Progenitor cell of endocrine pancreas (in vitro differentiated cells): ENCODE measurements around the gene MLLT3. TPM values are rescaled to one million over a fixed set of nuclear protein-coding genes. Genes with fewer than 3 reads are reported as not detected.

Source experiments
- DNase-seq: peaks from one replicate; pipeline ENCODE4 v3.0.0; 2021; ENCODE audit warnings: low spot score; ENCODE audit not compliant: unreplicated experiment
- H3K27ac Mint-ChIP-seq: 2 replicates; pipeline ENCODE4 v1.8.0; 2021; ENCODE audit warnings: mild to moderate bottlenecking, moderate library complexity, mixed read lengths
- H3K27me3 Mint-ChIP-seq: 2 replicates; pipeline ENCODE4 v1.8.0; 2021; ENCODE audit warnings: mixed read lengths
- H3K36me3 Mint-ChIP-seq: 2 replicates; pipeline ENCODE4 v1.8.0; 2022; ENCODE audit warnings: mixed read lengths; ENCODE audit not compliant: insufficient read depth
- H3K4me1 Mint-ChIP-seq: 2 replicates; pipeline ENCODE4 v1.8.0; 2021; ENCODE audit warnings: low read depth, mixed read lengths
- H3K4me3 Mint-ChIP-seq: 2 replicates; pipeline ENCODE4 v1.8.0; 2021; ENCODE audit warnings: low read depth, mild to moderate bottlenecking, moderate library complexity, mixed read lengths
- H3K9me3 Mint-ChIP-seq: 2 replicates; pipeline ENCODE4 v1.8.0; 2021; ENCODE audit warnings: low read depth, mixed read lengths
- total RNA-seq: library from RNA; stranded (reverse); gene quantifications from 2 replicates; pipeline ENCODE4 v1.2.1, GENCODE V29; 2021
- TF ChIP-seq, protein P1 (sequence below): fragments of 200-600 bp; sonication (generic); IDR thresholded peaks from one replicate; pipeline ENCODE4 v1.5.0; 2021; ENCODE audit warnings: antibody characterized with exemption, mild to moderate bottlenecking; ENCODE audit not compliant: unreplicated experiment

MLLT3 gene
- total RNA-seq, 1 donor from 2014 or later: 25.8 TPM

GRCh38 chr9:20621471-20622329, 599 bp downstream of the MLLT3 start:
- H3K4me1 Mint-ChIP-seq: peaks cover 30% of the 10 kb centered on the region
- H3K4me3 Mint-ChIP-seq: peak overlapping the region; percentile 94
- H3K27me3 Mint-ChIP-seq: peaks cover 25% of the 10 kb centered on the region
- TF ChIP-seq, protein P1, sequence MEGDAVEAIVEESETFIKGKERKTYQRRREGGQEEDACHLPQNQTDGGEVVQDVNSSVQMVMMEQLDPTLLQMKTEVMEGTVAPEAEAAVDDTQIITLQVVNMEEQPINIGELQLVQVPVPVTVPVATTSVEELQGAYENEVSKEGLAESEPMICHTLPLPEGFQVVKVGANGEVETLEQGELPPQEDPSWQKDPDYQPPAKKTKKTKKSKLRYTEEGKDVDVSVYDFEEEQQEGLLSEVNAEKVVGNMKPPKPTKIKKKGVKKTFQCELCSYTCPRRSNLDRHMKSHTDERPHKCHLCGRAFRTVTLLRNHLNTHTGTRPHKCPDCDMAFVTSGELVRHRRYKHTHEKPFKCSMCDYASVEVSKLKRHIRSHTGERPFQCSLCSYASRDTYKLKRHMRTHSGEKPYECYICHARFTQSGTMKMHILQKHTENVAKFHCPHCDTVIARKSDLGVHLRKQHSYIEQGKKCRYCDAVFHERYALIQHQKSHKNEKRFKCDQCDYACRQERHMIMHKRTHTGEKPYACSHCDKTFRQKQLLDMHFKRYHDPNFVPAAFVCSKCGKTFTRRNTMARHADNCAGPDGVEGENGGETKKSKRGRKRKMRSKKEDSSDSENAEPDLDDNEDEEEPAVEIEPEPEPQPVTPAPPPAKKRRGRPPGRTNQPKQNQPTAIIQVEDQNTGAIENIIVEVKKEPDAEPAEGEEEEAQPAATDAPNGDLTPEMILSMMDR: no peak
- no peaks in the 10 kb centered on the region for H3K36me3 Mint-ChIP-seq
- H3K27ac Mint-ChIP-seq: peak overlapping the region; percentile 86
- H3K9me3 Mint-ChIP-seq: no peaks in the 10 kb centered on the region
- DNase-seq: peak; percentile 40

- Mint-ChIP-seq H3K27me3 (peaks cover 25% of the 10 kb centered on the region), H3K4me3 (peak overlapping the region; percentile 94), H3K4me1 (peaks cover 30% of the 10 kb centered on the region), H3K27ac (peak overlapping the region; percentile 84), H3K9me3 (no peaks in the 10 kb centered on the region), H3K36me3 (no peaks in the 10 kb centered on the region)
- peak; percentile 13 for DNase-seq
- TF ChIP-seq, protein P1: no peak
Measured at GRCh38 chr9:20620650-20621470, 1.4 kb downstream of the MLLT3 start.

DNA sequence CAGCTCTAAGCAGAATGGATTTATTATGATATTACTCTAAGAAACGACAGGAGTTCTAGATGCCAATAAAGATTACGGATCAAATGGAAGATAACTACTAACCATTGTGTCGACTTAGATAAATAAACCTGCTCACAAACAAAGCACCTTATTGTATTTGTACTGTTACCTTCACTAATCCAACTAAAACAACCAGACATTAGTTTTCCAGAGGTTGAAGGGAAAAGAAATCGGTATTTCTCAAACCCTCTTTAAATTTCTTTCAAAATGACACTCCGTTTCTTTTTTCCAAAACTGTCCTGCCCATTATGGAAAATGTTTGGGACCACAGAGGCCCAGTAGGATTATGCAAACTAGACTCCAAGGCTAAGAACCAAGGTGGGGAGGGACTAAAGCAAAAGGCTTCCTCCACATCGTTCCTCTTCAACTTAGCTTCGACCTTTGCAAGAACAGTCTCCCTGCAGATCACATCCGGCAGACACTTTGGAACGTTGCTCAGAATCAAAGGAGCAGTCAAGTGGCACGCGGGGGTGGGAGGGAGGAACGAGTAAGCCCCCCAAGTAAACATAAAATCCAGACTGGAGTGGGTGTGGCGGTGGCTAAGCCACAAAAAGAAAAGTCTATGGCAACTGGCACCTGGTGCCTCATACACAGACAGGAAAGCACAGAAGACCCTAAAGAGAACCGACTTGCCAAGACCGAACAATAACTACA, 2.7 kb downstream of the MLLT3 start:
- H3K27me3 Mint-ChIP-seq: peaks cover 23% of the 10 kb centered on the region

GRCh38 chr9:20618361-20618802, 3.9 kb downstream of the MLLT3 start:
- H3K4me1 Mint-ChIP-seq: peaks cover 17% of the 10 kb centered on the region
- H3K27ac Mint-ChIP-seq: no peak overlapping the region
- TF ChIP-seq, protein P1: no peak
- no peaks in the 10 kb centered on the region for H3K9me3 Mint-ChIP-seq
- no peak for DNase-seq
- no peaks in the 10 kb centered on the region for H3K36me3 Mint-ChIP-seq
- H3K4me3 Mint-ChIP-seq: no peak overlapping the region
- peaks cover 10% of the 10 kb centered on the region for H3K27me3 Mint-ChIP-seq

More for the DNA sequence above, 2.7 kb downstream of the MLLT3 start:
- Mint-ChIP-seq H3K27ac (peak overlapping the region; percentile 64), H3K9me3 (no peaks in the 10 kb centered on the region), H3K4me3 (peak overlapping the region; percentile 94), H3K36me3 (no peaks in the 10 kb centered on the region), H3K4me1 (peaks cover 26% of the 10 kb centered on the region)
- DNase-seq: no peak
- TF ChIP-seq, protein P1: no peak

DNA sequence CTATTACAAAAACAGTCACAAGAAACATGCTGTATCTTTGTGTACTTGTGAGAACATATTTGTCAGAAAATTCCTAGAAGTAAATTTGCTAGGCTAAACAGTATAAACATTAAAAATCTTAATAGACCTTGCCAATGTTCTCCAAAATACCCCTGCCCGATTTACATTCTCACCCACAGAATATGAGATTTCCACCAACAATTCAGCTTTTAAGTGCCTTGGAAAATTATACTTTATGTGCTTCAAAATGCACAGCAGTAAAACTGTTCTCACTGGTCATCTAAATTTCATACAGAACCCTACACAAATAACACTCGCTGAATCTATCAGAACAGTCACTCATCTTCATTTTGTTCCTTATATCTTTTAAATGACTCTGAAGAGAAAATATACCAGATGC, 5.5 kb downstream of the MLLT3 start:
- no peak for DNase-seq
- peaks cover 17% of the 10 kb centered on the region for H3K4me1 Mint-ChIP-seq
- no peaks in the 10 kb centered on the region for H3K9me3 Mint-ChIP-seq
- TF ChIP-seq, protein P1: no peak
- H3K27ac Mint-ChIP-seq: no peak overlapping the region
- H3K27me3 Mint-ChIP-seq: peaks cover 2% of the 10 kb centered on the region
- H3K4me3 Mint-ChIP-seq: no peak overlapping the region
- H3K36me3 Mint-ChIP-seq: no peaks in the 10 kb centered on the region
